GM19043 (cell line): Measurements from ENCODE around the gene ETFB.
"Not testable (repeated sequence)": the region's sequence is repeated elsewhere in the genome, so short reads cannot be mapped to it uniquely, and the experiment has no call there.

Experiments
- ATAC-seq: cut with Tn5 transposase; IDR thresholded peaks from one replicate; pipeline ENCODE4 v1.9.1; 2021; ENCODE audit warnings: low read depth; ENCODE audit not compliant: unreplicated experiment

ETFB gene

GRCh38 chr19:51365965-51366388, at the start of gene ETFB:
ETFB (minus strand) TSS chr19:51366388; CDS start chr19:51366326, 62 bp downstream.
- no peak for ATAC-seq

GRCh38 chr19:51415187-51415586, 49.0 kb upstream of the ETFB start:
- no peak for ATAC-seq

- ATAC-seq: no peak
These were observed 45.0 kb upstream of the ETFB start for GRCh38 chr19:51410950-51411748.

- no peak for ATAC-seq
These were observed 41.4 kb upstream of the ETFB start for GRCh38 chr19:51407511-51408131.

GRCh38 chr19:51402117-51402516, 35.9 kb upstream of the ETFB start:
- ATAC-seq: no peak

- ATAC-seq: not testable (repeated sequence)
These were observed 33.7 kb upstream of the ETFB start for GRCh38 chr19:51399936-51400335.

- ATAC-seq: no peak
These were observed 33.0 kb upstream of the ETFB start for GRCh38 chr19:51399231-51399630.

GRCh38 chr19:51398096-51398704, 32.0 kb upstream of the ETFB start:
- no peak for ATAC-seq

- not testable (repeated sequence) for ATAC-seq
These were observed 31.3 kb upstream of the ETFB start for GRCh38 chr19:51397453-51397852.

- ATAC-seq: no peak
These were observed 30.0 kb upstream of the ETFB start for GRCh38 chr19:51396175-51396574.

- peak; percentile 75 for ATAC-seq
These were observed 28.1 kb upstream of the ETFB start for GRCh38 chr19:51394050-51394836.

GRCh38 chr19:51392701-51393100, 26.5 kb upstream of the ETFB start:
- ATAC-seq: no peak

- no peak for ATAC-seq
These were observed 25.0 kb upstream of the ETFB start for GRCh38 chr19:51391073-51391611.

- no peak for ATAC-seq
These were observed 23.0 kb upstream of the ETFB start for GRCh38 chr19:51389143-51389542.

GRCh38 chr19:51387924-51388389, 21.8 kb upstream of the ETFB start, which contains the start of gene LIM2:
LIM2 (minus strand) TSS chr19:51387974; CDS start chr19:51387443, 531 bp downstream.
- ATAC-seq: no peak

GRCh38 chr19:51386882-51387520, 20.8 kb upstream of the ETFB start:
- ATAC-seq: no peak

- ATAC-seq: no peak
These were observed 15.8 kb upstream of the ETFB start for GRCh38 chr19:51382004-51382403.

- ATAC-seq: no peak
These were observed 14.2 kb upstream of the ETFB start for GRCh38 chr19:51380379-51380778.

- no peak for ATAC-seq
These were observed 11.2 kb upstream of the ETFB start for GRCh38 chr19:51377422-51377821.
